ENCODE data around the gene ANKRD13C.

Gene ANKRD13C

GRCh38 chr1:70210820-70211219 is 143.7 kb downstream of the ANKRD13C start:
- no peak for DNase-seq
